K562 (cell line): ENCODE results near the gene PRIM1. TPM values are rescaled to one million over a fixed set of nuclear protein-coding genes. Genes with fewer than 3 reads are reported as not detected.
A peak's percentile ranks its signal among the peaks of the same experiment; 100 is the strongest.

Experiments used
- ARHGAP35 ChIP-seq: fragments of 450-650 bp; IDR thresholded peaks from 2 replicates; pipeline ENCODE4 v1.6.1; 2018; ENCODE audit not compliant: partially characterized antibody
- CBX1 ChIP-seq: sonication (generic); IDR thresholded peaks from 2 replicates; pipeline ENCODE4 v1.6.1; 2016; ENCODE audit warnings: antibody characterized with exemption, low read depth, mild to moderate bottlenecking
- GTF2E2 ChIP-seq: fragments of 200-800 bp; sonication (Bioruptor generic); IDR thresholded peaks from 2 replicates; pipeline ENCODE4 v1.6.1; 2016; ENCODE audit warnings: missing genetic modification characterization, missing compliant biosample characterization
- HNRNPH1 ChIP-seq: fragments of 200-400 bp; formaldehyde crosslinking; optimal IDR thresholded peaks from 2 replicates; pipeline ENCODE3; 2017; ENCODE audit warnings: low read depth, mild to moderate bottlenecking, low read length, moderate library complexity
- HNRNPL ChIP-seq: fragments of 200-400 bp; formaldehyde crosslinking; IDR thresholded peaks from 2 replicates; pipeline ENCODE4 v1.6.1; 2017; ENCODE audit warnings: low read depth, mild to moderate bottlenecking, low read length
- MECOM ChIP-seq: fragments of 250-450 bp; sonication (Bioruptor Pico); IDR thresholded peaks from 2 replicates; pipeline ENCODE4 v1.8.0; 2022; ENCODE audit warnings: inconsistent platforms
- MTF1 ChIP-seq: fragments of 250-450 bp; sonication (Bioruptor Pico); IDR thresholded peaks from 2 replicates; pipeline ENCODE4 v1.9.0; 2021; ENCODE audit warnings: moderate library complexity, mild to moderate bottlenecking, inconsistent platforms, borderline replicate concordance
- NFIC ChIP-seq: fragments of 450-650 bp; IDR thresholded peaks from 2 replicates; pipeline ENCODE4 v1.6.1; 2017; ENCODE audit warnings: mild to moderate bottlenecking, inconsistent platforms
- PURB ChIP-seq: sonication (generic); formaldehyde crosslinking; IDR thresholded peaks from 2 replicates; pipeline ENCODE4 v1.9.0; 2021; ENCODE audit warnings: low read depth, mild to moderate bottlenecking, missing genetic modification reagents
- RAD51 ChIP-seq: fragments of 450-650 bp; IDR thresholded peaks from 2 replicates; pipeline ENCODE4 v1.7.1; 2016; ENCODE audit warnings: low read depth, mild to moderate bottlenecking, borderline replicate concordance
- SLC30A9 ChIP-seq: fragments of 250-450 bp; sonication (Bioruptor Pico); IDR thresholded peaks from 2 replicates; pipeline ENCODE4 v1.8.0; 2022; ENCODE audit warnings: mild to moderate bottlenecking, moderate library complexity
- ZBTB17 ChIP-seq: fragments of 450-650 bp; formaldehyde crosslinking; IDR thresholded peaks from 2 replicates; pipeline ENCODE4 v1.4.0; 2020; ENCODE audit warnings: mild to moderate bottlenecking
- ZBTB43 ChIP-seq: sonication (generic); formaldehyde crosslinking; IDR thresholded peaks from 2 replicates; pipeline ENCODE4 v1.8.0; 2023; ENCODE audit warnings: mild to moderate bottlenecking, missing genetic modification reagents
- ZFP36 ChIP-seq: fragments of 150-350 bp; IDR thresholded peaks from 2 replicates; pipeline ENCODE4 v1.6.1; 2018; ENCODE audit warnings: low read length, low read depth; ENCODE audit not compliant: partially characterized antibody
- ZNF561 ChIP-seq: fragments of 450-650 bp; formaldehyde crosslinking; conservative IDR thresholded peaks from 2 replicates; pipeline ENCODE4 v1.4.0; 2020; ENCODE audit warnings: mild to moderate bottlenecking, moderate library complexity
- polyA plus RNA-seq, 8 experiments: library from polyadenylated mRNA; depleted of rRNA in 4 of 8; stranded (reverse) in 5 of 8; unstranded in 3 of 8; fragments of >200 nt; fragmentation: Nextera tagmentation in 2 of 8; fragmentation: Illumina TruSeq in 1 of 8; extraction: Ambion mirVana in 2 of 8; extraction: Trizol in 1 of 8; gene quantifications; 2 replicates each; pipeline versions ENCODE4 v1.2.1 to v1.2.3, GENCODE V29; 2011 to 2014; ENCODE audit warnings: inconsistent platforms in 1 of 8, missing spikeins in 1 of 8
- total RNA-seq, 7 experiments: library from RNA; depleted of rRNA in 6 of 7; stranded (reverse); fragments of >200 nt in 6 of 7; fragmentation: Illumina TruSeq in 2 of 7; extraction: Trizol in 2 of 7; gene quantifications; 2 replicates each; pipeline versions ENCODE4 v1.2.1 to v1.2.3, GENCODE V29; 2011 to 2021; ENCODE audit warnings: low replicate concordance in 1 of 7
- TF ChIP-seq, protein P1 (sequence below): fragments of 450-650 bp; IDR thresholded peaks from 2 replicates; pipeline ENCODE4 v1.7.1; 2018; ENCODE audit warnings: mild to moderate bottlenecking, low read depth; ENCODE audit not compliant: partially characterized antibody
- TF ChIP-seq, protein P2 (sequence below): IDR thresholded peaks from 3 replicates; pipeline ENCODE4 v1.6.1; 2011; ENCODE audit warnings: borderline replicate concordance, mild to moderate bottlenecking; ENCODE audit not compliant: insufficient read length, insufficient read depth
- TF ChIP-seq, protein P3 (sequence below), 2 experiments: fragments of 200-800 bp in 1 of 2; sonication (Bioruptor generic) in 1 of 2; sonication (generic) in 1 of 2; formaldehyde crosslinking in 1 of 2; IDR thresholded peaks in 1 of 2; conservative IDR thresholded peaks in 1 of 2; 2 replicates each; pipeline versions ENCODE4 v1.5.0 to v1.6.1; 2016 to 2020; ENCODE audit warnings: missing compliant biosample characterization in 1 of 2, missing genetic modification characterization in 1 of 2, missing genetic modification reagents in 1 of 2
- TF ChIP-seq, protein P4 (sequence below): sonication (generic); formaldehyde crosslinking; IDR thresholded peaks from 2 replicates; pipeline ENCODE4 v1.8.0; 2022; ENCODE audit warnings: missing genetic modification reagents, mild to moderate bottlenecking, borderline replicate concordance

The PRIM1 gene
- total and polyA plus RNA-seq, 9 of the 15 experiments (the other 6 are each of a cell fraction or from before 2014, with no cell fraction given) = 67.2 to 179 (median 140) TPM

GRCh38 chr12:56751712-56752598, at the start of gene PRIM1 (continued):
- TF ChIP-seq, protein P1, sequence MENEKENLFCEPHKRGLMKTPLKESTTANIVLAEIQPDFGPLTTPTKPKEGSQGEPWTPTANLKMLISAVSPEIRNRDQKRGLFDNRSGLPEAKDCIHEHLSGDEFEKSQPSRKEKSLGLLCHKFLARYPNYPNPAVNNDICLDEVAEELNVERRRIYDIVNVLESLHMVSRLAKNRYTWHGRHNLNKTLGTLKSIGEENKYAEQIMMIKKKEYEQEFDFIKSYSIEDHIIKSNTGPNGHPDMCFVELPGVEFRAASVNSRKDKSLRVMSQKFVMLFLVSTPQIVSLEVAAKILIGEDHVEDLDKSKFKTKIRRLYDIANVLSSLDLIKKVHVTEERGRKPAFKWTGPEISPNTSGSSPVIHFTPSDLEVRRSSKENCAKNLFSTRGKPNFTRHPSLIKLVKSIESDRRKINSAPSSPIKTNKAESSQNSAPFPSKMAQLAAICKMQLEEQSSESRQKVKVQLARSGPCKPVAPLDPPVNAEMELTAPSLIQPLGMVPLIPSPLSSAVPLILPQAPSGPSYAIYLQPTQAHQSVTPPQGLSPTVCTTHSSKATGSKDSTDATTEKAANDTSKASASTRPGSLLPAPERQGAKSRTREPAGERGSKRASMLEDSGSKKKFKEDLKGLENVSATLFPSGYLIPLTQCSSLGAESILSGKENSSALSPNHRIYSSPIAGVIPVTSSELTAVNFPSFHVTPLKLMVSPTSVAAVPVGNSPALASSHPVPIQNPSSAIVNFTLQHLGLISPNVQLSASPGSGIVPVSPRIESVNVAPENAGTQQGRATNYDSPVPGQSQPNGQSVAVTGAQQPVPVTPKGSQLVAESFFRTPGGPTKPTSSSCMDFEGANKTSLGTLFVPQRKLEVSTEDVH = peak; percentile 98
- no peak for TF ChIP-seq MTF1
- no peak for TF ChIP-seq PURB
- TF ChIP-seq RAD51 = no peak
- TF ChIP-seq HNRNPH1 = no peak
- TF ChIP-seq, protein P2, sequence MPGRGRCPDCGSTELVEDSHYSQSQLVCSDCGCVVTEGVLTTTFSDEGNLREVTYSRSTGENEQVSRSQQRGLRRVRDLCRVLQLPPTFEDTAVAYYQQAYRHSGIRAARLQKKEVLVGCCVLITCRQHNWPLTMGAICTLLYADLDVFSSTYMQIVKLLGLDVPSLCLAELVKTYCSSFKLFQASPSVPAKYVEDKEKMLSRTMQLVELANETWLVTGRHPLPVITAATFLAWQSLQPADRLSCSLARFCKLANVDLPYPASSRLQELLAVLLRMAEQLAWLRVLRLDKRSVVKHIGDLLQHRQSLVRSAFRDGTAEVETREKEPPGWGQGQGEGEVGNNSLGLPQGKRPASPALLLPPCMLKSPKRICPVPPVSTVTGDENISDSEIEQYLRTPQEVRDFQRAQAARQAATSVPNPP = no peak
- no peak for TF ChIP-seq SLC30A9
- TF ChIP-seq HNRNPL = peak; percentile 73; the same call in 1 of the 2 replicates
- TF ChIP-seq ZFP36 = no peak
- peak; percentile 77; the same call in 1 of the 2 replicates for TF ChIP-seq ZBTB43 (CRISPR knock-in tag)
- TF ChIP-seq MECOM = no peak
- TF ChIP-seq, protein P3, sequence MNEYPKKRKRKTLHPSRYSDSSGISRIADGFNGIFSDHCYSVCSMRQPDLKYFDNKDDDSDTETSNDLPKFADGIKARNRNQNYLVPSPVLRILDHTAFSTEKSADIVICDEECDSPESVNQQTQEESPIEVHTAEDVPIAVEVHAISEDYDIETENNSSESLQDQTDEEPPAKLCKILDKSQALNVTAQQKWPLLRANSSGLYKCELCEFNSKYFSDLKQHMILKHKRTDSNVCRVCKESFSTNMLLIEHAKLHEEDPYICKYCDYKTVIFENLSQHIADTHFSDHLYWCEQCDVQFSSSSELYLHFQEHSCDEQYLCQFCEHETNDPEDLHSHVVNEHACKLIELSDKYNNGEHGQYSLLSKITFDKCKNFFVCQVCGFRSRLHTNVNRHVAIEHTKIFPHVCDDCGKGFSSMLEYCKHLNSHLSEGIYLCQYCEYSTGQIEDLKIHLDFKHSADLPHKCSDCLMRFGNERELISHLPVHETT (CRISPR knock-in tag; conservative IDR thresholded peaks at IDR 0.05 in 1 of 2, IDR thresholded peaks at IDR 0.05 in 1 of 2) = peak in 1 of 2 experiments; percentile 67; a peak in 2 of 4 replicates
- TF ChIP-seq, protein P4, sequence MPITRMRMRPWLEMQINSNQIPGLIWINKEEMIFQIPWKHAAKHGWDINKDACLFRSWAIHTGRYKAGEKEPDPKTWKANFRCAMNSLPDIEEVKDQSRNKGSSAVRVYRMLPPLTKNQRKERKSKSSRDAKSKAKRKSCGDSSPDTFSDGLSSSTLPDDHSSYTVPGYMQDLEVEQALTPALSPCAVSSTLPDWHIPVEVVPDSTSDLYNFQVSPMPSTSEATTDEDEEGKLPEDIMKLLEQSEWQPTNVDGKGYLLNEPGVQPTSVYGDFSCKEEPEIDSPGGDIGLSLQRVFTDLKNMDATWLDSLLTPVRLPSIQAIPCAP (CRISPR knock-in tag) = no peak
- no peak for TF ChIP-seq ZNF561 (CRISPR knock-in tag)
- TF ChIP-seq ZBTB17 = no peak
- TF ChIP-seq ARHGAP35 = no peak
- TF ChIP-seq GTF2E2 = peak; percentile 43; the same call in 1 of the 2 replicates
- TF ChIP-seq NFIC = 0 out of 2 replicates have a peak, but pooled peaks have one; percentile 9
- no peak for TF ChIP-seq CBX1
